DOHH2 (cell line): ENCODE measurements around the gene SLC3A2.

Experiments used
- H3F3A ChIP-seq: fragments of 200-600 bp; sonication (generic), shearing (Covaris generic); 2 replicates; pipeline ENCODE4 v1.6.0; 2016; ENCODE audit warnings: antibody characterized with exemption, mild to moderate bottlenecking; ENCODE audit not compliant: control insufficient read depth, insufficient read depth
- H3K27ac ChIP-seq: fragments of 200-600 bp; sonication (generic); 2 replicates; pipeline ENCODE4 v1.5.1; 2014; ENCODE audit warnings: low read depth, mild to moderate bottlenecking, low read length, moderate library complexity
- H3K27me3 ChIP-seq: fragments of 200-600 bp; sonication (generic); 2 replicates; pipeline ENCODE4 v1.6.1; 2014; ENCODE audit warnings: mild to moderate bottlenecking, low read length, mixed read lengths; ENCODE audit not compliant: control insufficient read depth
- H3K36me3 ChIP-seq: fragments of 200-600 bp; sonication (generic); 2 replicates; pipeline ENCODE4 v1.6.1; 2014; ENCODE audit warnings: mild to moderate bottlenecking, low read length, moderate library complexity, mixed read lengths; ENCODE audit not compliant: control insufficient read depth
- H3K4me1 ChIP-seq: fragments of 200-600 bp; sonication (generic); 2 replicates; pipeline ENCODE4 v1.6.1; 2014; ENCODE audit warnings: mild to moderate bottlenecking, low read length, mixed read lengths; ENCODE audit not compliant: control insufficient read depth
- H3K4me2 ChIP-seq: fragments of 200-600 bp; sonication (generic); 2 replicates; pipeline ENCODE4 v1.6.0; 2014; ENCODE audit warnings: mild to moderate bottlenecking, low read length, moderate library complexity
- H3K4me3 ChIP-seq: fragments of 200-600 bp; sonication (generic); 2 replicates; pipeline ENCODE4 v1.5.1; 2014; ENCODE audit warnings: mild to moderate bottlenecking, low read length, mixed read lengths
- H3K79me2 ChIP-seq: fragments of 200-600 bp; sonication (generic); 2 replicates; pipeline ENCODE4 v1.6.1; 2014; ENCODE audit warnings: mild to moderate bottlenecking, low read length, mixed read lengths; ENCODE audit not compliant: control insufficient read depth
- H3K9me2 ChIP-seq: fragments of 200-600 bp; sonication (generic); replicated peaks from 2 replicates; pipeline ENCODE4 v1.6.1; 2014; ENCODE audit warnings: mild to moderate bottlenecking, low read length, mixed read lengths; ENCODE audit not compliant: control insufficient read depth
- H3K9me3 ChIP-seq: fragments of 200-600 bp; sonication (generic); 2 replicates; pipeline ENCODE4 v1.6.1; 2014; ENCODE audit warnings: antibody characterized with exemption, low read length, mixed read lengths; ENCODE audit not compliant: control insufficient read depth, insufficient read depth
- H4K20me1 ChIP-seq: fragments of 200-600 bp; sonication (generic); 2 replicates; pipeline ENCODE4 v1.6.0; 2014; ENCODE audit warnings: low read depth, mild to moderate bottlenecking, antibody characterized with exemption, low read length, moderate library complexity; ENCODE audit not compliant: control insufficient read depth, insufficient read depth
- EZH2phosphoT487 ChIP-seq: fragments of 200-600 bp; sonication (generic); IDR thresholded peaks from 2 replicates; pipeline ENCODE4 v1.6.1; 2017; ENCODE audit warnings: borderline replicate concordance, mild to moderate bottlenecking, antibody characterized with exemption, low read length, moderate library complexity, mixed read lengths
- TF ChIP-seq, protein P1 (sequence below): fragments of 200-600 bp; sonication (generic); IDR thresholded peaks from one replicate; pipeline ENCODE4 v1.5.1; 2014; ENCODE audit warnings: antibody characterized with exemption, mild to moderate bottlenecking, low read depth, low read length; ENCODE audit not compliant: poor library complexity, severe bottlenecking

SLC3A2 gene

DNA sequence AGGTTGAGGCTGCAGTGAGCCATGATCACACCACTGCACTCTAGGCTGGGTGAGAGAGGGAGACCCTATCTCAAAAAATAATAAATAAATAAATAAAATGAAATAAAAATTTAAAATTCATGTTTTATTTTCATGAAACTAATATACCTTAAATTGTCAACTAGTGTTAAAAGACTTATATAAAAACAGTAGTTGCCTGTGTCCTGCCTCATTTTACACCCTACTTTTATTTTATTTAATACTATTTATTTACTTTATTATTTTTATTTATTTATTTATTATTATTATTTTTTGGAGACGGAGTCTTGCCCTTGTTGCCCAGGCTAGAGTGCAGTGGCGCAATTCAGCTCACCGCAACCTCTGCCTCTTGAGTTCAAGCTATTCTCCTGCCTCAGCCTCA is 36.5 kb upstream of the SLC3A2 start:
- Histone ChIP-seq H3K9me2 (no peaks in the 10 kb centered on the region), H4K20me1 (no peaks in the 10 kb centered on the region), H3K27me3 (no peaks in the 10 kb centered on the region), H3K36me3 (peaks cover 2% of the 10 kb centered on the region), H3K9me3 (no peaks in the 10 kb centered on the region), H3K4me3 (no peak overlapping the region), H3K79me2 (peaks cover 6% of the 10 kb centered on the region), H3K4me1 (peaks cover 22% of the 10 kb centered on the region), H3K4me2 (no peak overlapping the region), H3F3A (peaks cover 32% of the 10 kb centered on the region), H3K27ac (no peak overlapping the region)
- no peak for TF ChIP-seq EZH2phosphoT487
- TF ChIP-seq, protein P1, sequence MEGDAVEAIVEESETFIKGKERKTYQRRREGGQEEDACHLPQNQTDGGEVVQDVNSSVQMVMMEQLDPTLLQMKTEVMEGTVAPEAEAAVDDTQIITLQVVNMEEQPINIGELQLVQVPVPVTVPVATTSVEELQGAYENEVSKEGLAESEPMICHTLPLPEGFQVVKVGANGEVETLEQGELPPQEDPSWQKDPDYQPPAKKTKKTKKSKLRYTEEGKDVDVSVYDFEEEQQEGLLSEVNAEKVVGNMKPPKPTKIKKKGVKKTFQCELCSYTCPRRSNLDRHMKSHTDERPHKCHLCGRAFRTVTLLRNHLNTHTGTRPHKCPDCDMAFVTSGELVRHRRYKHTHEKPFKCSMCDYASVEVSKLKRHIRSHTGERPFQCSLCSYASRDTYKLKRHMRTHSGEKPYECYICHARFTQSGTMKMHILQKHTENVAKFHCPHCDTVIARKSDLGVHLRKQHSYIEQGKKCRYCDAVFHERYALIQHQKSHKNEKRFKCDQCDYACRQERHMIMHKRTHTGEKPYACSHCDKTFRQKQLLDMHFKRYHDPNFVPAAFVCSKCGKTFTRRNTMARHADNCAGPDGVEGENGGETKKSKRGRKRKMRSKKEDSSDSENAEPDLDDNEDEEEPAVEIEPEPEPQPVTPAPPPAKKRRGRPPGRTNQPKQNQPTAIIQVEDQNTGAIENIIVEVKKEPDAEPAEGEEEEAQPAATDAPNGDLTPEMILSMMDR = no peak

DNA sequence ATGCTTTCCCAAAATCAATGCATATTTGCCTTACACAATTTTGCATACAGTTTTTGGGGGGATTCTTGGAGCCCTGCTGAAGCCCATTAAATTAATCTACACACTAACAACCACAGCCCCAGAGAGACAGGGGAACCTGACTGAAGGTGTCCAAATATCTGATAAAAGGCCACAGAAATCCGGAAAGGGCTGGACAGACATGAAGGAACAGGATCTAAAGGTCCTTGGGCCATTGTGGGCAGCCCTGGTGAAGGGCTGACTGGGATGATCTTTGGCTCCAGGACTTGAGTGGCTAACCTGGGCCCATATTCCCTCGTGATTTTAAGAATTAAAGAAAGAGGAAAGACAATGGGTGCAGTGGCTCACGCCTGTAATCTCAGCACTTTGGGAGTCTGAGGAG is 34.5 kb upstream of the SLC3A2 start:
- Histone ChIP-seq H3K4me1 (peaks cover 15% of the 10 kb centered on the region), H3F3A (peaks cover 33% of the 10 kb centered on the region), H4K20me1 (no peaks in the 10 kb centered on the region), H3K27ac (no peak overlapping the region), H3K4me3 (no peak overlapping the region), H3K4me2 (no peak overlapping the region), H3K9me2 (no peaks in the 10 kb centered on the region), H3K36me3 (no peaks in the 10 kb centered on the region), H3K79me2 (no peaks in the 10 kb centered on the region), H3K9me3 (no peaks in the 10 kb centered on the region), H3K27me3 (no peaks in the 10 kb centered on the region)
- TF ChIP-seq, protein P1 = no peak
- no peak for TF ChIP-seq EZH2phosphoT487

DNA sequence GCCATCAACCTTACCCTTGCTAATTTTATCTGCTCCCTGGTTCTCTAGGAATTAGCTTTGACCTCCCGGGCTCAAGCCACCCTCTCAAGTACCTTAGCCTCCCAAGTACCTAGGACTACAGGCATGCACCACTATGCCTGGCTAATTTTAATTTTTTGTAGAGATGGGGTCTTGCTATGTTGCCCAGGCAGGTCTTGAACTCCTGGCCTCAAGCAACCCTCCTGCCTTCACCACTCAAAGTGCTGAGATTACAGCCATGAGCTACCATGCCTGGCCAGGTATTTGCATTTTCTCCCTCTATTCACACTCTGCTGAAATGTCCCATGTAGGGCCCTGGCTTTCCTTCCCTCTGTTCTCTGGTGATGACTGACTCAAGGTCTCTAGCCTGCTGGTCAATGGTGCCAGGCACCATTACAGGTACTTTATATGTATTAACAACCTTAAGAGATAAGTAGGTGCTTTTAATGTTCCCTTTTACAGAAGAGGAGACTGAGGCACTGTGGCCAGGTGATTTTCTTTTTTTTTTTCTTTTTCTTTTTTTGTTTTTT is 32.9 kb upstream of the SLC3A2 start:
- H3K36me3 ChIP-seq = peaks cover 16% of the 10 kb centered on the region
- H3K4me3 ChIP-seq = no peak overlapping the region
- peaks cover 17% of the 10 kb centered on the region for H3K4me1 ChIP-seq
- TF ChIP-seq, protein P1 = no peak
- TF ChIP-seq EZH2phosphoT487 = no peak
- H3K9me2 ChIP-seq = no peaks in the 10 kb centered on the region
- peaks cover 45% of the 10 kb centered on the region for H3F3A ChIP-seq
- no peak overlapping the region for H3K27ac ChIP-seq
- no peak overlapping the region for H3K4me2 ChIP-seq
- peaks cover 1% of the 10 kb centered on the region; the same call in 1 of the 2 replicates for H4K20me1 ChIP-seq
- H3K79me2 ChIP-seq = no peaks in the 10 kb centered on the region
- H3K27me3 ChIP-seq = no peaks in the 10 kb centered on the region
- no peaks in the 10 kb centered on the region for H3K9me3 ChIP-seq
